NCI-H526 (cell line): Measurements from ENCODE around the gene OR2M5.

Experiments used
- DNase-seq, 2 experiments: peaks; one replicate each; lab custom pipeline; 2025; lab: John Stamatoyannopoulos, UW

OR2M5 gene, protein sequence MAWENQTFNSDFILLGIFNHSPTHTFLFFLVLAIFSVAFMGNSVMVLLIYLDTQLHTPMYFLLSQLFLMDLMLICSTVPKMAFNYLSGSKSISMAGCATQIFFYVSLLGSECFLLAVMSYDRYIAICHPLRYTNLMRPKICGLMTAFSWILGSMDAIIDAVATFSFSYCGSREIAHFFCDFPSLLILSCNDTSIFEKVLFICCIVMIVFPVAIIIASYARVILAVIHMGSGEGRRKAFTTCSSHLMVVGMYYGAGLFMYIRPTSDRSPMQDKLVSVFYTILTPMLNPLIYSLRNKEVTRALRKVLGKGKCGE

DNA sequence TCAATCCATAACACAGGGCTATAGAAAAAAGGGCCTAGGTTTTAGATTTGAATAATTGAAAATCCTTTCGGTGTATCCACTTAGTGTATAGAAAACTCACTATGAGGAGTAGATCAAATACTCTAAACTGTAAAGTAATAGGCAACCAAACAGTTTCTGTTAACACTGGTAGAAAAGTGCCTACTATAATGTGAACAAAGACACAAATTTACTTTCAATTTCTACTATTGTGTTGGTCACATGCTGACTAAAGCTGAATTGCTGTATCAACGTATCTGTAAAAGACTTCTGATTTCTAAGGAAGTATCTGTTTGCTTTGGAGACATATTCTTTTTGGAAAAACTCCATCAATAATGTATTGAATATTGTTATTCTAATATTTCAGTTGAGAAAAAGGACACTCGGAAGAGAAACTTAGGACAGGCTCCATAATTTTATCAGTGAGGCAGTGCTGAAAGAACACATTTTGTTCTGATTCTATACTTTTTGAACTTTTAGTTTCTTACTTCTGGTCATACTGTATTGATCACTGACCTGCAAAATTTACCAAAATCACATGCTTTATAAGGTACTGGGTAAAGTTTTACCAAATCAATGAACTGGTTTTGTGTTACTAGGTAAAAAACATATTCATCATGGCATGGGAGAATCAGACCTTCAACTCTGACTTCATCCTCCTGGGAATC lies at the start of gene OR2M5:
Gene OR2M5 (plus strand): TSS at position 636 of the 686 bp plus-strand sequence. CDS start 0 bp downstream, at position 636.
- no peak for DNase-seq

GRCh38 chr1:248098529-248098928 lies 46.4 kb upstream of the OR2M5 start:
- no peak for DNase-seq

DNA sequence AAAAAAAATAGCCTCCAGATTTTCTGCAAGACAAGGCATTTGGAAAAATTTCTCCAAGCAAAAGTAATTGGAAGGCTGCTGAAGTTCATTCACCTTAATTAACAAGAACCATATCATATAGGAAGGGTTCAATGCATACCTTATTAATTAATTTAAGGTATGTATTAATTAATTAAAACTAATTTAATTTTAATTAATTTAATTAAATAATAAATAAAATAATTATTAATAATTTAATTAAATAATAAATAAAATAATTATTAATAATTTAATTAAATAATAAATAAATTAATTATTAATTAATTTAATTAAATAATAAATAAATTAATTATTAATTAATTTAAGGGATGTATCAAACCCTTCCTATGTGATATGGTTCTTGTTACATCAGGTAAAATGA lies 42.1 kb upstream of the OR2M5 start:
- no peak for DNase-seq

DNA sequence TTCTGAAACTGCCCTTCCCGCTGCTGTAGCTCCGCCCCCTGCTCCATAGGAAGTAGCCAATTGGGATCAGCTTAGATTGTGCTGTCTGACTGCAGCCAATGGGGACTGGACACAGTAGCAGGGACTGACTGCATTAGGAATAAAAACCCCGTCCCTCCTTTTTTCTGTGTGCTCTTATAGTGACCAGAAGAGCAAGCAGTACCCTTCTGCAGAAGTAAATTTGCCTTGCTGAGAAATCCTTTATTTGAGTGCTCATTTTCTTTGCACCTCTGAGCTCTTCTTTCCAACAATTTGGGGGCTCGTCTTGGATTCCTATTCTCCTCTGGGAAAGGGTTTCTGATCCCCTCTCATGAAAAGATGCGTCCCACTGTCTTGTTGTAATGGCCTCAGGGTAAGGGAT lies 33.8 kb upstream of the OR2M5 start:
- no peak for DNase-seq

DNA sequence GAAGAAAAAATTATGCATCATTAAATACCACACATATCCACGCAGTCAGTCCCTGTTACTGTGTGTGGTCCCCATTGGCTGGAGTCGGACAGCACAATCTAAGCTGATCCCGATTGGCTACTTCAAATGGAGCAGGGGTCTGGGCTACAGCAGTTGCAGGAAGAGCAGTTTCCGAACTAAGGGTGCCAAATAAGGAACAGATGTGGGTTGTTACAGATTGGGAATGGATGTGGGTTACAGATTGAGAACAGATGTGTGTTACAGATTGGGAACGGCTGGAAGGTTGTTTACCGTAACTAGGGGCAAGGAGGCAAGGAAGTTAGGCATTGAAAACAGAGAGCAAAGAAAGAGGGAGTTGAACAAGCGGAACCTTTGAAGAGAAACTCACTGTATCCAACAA lies 30.1 kb upstream of the OR2M5 start:
- DNase-seq, result no peak

DNA sequence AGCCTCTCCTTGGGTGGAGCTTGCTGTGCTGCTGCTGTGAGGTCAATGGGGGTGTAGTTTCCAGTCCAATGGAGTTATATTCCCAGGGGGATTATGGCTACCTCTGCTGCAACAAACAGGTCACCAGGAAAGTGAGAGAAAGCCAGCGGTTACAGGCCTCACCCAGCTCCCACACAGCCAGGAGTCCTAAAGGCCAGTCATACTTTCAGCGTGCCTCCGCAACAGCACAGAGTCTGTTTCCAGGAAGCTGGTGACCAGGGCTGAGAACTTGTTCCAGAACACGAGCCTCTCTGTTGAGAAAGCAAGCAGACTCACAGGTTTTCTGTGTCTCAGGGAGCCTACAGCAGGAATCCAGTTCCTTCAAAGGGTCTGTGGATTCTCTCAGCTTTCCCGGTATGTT lies 17.3 kb upstream of the OR2M5 start:
- no peak for DNase-seq

DNA sequence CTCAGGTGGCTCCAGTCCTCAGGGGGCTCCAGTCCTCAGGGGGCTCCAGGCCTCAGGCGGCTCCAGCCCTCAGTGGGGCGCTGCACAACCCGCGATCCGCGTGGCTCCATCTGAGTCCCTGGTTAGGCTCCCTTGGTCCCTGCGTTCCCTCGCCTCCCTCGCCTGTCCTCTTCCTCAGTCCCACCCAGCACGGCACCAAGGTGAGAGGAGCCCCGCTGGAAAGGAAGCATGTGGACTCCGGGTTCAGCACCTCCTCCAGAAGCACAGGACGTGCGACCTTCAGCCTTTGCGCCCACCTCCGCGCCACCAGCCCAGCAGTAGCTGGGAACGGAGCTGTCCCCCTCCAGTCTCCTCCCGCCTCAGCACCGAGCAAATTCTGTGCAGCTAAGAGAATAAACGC lies 8.1 kb upstream of the OR2M5 start:
- DNase-seq, result no peak

DNA sequence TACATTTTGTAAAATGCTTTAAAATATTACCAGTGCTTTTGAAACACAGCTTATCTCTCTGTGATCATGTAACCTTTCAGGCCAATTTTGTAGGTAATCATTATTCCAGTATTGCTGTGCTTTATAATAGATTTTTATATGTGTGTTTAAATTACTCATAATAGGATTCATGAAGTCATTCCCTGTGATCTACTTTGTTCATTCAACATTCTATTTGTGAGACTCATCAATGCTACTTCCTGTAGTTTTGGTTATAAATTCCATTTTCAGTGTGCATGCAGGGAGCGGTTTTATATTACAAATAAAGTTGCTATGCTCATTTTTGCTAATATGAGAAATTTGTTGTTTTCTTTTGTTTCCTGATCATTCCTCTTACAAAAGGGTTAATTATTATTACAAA lies 4.1 kb upstream of the OR2M5 start:
- no peak for DNase-seq

- no peak for DNase-seq
Observed at GRCh38 chr1:248143311-248143710, 1.6 kb upstream of the OR2M5 start.

DNA sequence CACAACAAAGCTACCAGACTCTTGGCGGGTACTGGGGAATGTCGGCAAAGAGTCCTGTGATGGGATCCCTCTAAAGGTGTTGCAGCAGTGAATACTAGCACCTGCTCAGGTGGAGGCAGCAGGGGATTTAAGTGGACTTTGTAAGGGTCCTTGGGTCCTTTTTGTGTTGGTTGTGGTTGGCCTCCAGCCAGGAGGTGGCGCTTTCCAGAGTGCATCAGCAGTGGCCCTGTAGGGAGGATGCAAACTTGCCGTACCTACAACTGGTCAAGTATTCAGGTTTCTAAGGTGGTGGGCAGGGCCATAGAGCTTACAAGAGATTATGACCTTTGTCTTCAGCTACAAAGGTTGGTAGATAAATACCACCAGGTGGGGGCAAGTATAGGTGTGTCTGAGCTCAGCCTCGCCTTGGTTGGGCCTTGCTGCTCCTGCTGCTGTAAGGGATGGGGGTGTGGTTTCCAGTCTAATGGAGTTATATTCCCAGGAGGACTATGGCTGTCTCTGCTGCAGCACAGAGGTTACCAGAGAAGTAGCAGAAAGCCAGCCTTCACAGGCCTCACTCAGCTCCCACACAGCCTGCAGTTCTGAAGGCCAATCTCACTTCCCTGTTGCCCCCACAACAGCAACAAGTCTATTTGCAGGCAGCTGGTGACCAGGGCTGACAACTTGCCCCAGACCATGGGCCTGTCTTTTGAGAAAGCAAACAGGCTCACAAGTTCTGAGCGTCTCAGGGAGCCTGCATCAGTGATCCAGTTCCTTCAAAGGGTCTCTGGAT lies 7.3 kb downstream of the OR2M5 start:
- no peak for DNase-seq

DNA sequence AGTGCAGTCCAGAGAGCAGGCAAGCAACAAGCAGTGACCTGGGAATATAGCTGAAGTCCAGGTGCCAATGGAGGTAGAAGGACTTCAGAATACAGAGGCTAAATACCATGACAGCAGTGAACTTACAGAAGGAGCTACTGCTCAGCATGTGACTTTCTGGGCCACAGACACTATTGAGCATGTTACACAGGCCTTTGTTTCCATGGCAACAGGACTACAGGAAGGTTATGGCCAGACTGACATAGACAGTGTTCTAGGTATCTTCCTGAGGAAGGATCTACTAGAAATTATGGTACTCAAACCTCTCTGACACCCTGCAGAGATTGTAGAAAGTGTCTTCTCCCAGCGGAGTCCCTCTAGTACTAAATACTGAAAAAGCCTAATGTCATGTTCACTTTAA lies 11.0 kb downstream of the OR2M5 start:
- no peak for DNase-seq

GRCh38 chr1:248158758-248159157 lies 13.8 kb downstream of the OR2M5 start:
- no peak for DNase-seq

DNA sequence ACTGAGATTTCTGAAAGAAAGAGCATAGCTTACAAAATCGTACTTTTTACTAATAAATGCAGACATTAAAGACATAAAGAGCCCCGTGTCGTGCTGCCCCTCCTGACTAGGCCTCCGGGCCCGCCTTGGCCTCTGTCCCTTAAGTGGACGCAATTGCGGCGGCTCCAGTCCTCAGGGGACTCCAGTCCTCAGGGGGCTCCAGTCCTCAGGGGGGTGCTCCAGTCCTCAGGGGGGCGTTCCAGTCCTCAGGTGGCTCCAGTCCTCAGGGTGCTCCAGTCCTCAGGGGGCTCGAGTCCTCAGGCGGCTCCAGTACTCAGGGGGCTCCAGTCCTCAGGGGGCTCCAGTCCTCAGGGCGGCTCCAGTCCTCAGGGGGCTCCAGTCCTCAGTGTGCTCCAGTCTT lies 19.1 kb downstream of the OR2M5 start:
- DNase-seq, result no peak

- no peak for DNase-seq
Observed at GRCh38 chr1:248165186-248165585, 20.2 kb downstream of the OR2M5 start.

DNA sequence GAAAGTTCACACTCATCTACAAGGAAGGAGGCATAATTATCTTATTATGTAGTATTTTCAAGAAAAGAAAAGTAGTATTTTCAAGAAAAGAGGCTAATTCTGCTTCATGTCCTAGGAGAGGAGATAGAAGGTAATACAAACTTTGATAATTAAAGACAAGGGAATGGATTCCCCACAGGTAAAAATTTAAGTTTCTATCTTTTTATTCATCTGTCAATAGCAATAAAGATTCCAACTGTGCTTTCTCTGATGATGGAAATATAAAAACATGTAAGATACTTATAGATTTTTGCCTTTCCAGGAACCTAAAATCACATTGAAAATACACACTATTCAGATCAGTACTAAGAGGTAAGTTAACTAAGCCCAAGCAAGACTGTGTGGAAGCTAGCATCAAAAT lies 29.6 kb downstream of the OR2M5 start, which contains the start of gene OR2M2:
Gene OR2M2 (plus strand): TSS at position 301 of the 400 bp plus-strand sequence. CDS start 5,165 bp downstream, outside the sequence.
- DNase-seq, result no peak

GRCh38 chr1:248183996-248184395 lies 39.0 kb downstream of the OR2M5 start:
- DNase-seq, result no peak

- no peak for DNase-seq
Observed at GRCh38 chr1:248187363-248187762, 42.4 kb downstream of the OR2M5 start.

DNA sequence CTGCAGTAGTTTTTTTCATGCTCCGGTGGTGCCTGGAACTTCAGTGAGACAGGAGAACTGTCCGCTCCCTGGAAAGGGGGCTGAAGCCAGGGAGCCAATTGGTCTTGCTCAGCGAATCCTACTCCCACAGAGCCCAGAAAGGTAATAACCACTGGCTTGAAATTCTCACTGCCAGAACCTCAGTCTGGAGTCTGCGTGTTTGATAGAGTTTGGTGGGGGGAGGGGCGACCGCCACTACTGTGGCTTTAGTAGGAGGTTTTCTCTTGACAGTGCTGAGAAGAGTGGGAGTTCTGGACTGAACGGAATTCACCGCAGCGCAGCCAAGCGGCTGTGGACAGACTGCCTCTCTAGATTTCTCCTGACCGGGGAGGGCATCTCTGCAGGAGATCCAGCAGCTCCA lies 44.1 kb downstream of the OR2M5 start:
- no peak for DNase-seq

- DNase-seq, result no peak
Observed at GRCh38 chr1:248194117-248194516, 49.2 kb downstream of the OR2M5 start.
